Endothelial cell of umbilical vein (primary cell): ENCODE results near the gene AKAP13. TPM values are rescaled to one million over a fixed set of nuclear protein-coding genes. Genes with fewer than 3 reads are reported as not detected.

Source experiments
- BruUV-seq: library from RNA; stranded (reverse); fragments of 400-500 nt; replicated peaks from 2 replicates; lab custom pipeline; 2021; lab: Mats Ljungman, UMichigan
- CTCF ChIA-PET: fragments of 300-600, 350-600 bp; sonication (Branson Sonifier 250); formaldehyde crosslinking; loops from one replicate; lab custom pipeline; 2021; ENCODE audit warnings: antibody characterized with exemption, inconsistent platforms; lab: Charles Lee
- POLR2A ChIA-PET: fragments of 300-600, 350-600 bp; sonication (Branson Sonifier 250); formaldehyde crosslinking; loops from one replicate; lab custom pipeline; 2021; ENCODE audit warnings: antibody characterized with exemption, inconsistent platforms; lab: Charles Lee
- DNase-seq: peaks from one replicate; pipeline ENCODE4 v3.0.0-alpha.2; 2011; ENCODE audit warnings: low read depth, low spot score
- FAIRE-seq: peaks from 2 replicates; lab custom pipeline; 2011; peaks lifted over from hg19 to GRCh38; lab: Jason Lieb, UNC
- H2AFZ ChIP-seq: 2 replicates; pipeline ENCODE4 v1.6.0; 2012; ENCODE audit warnings: low read depth, low read length, control low read depth, inconsistent platforms
- H3K27ac ChIP-seq: 2 replicates; pipeline ENCODE4 v1.5.1; 2011; ENCODE audit warnings: low read depth, mild to moderate bottlenecking, control low read depth, low read length, moderate library complexity; ENCODE audit not compliant: insufficient read depth
- H3K27me3 ChIP-seq, 2 experiments: 2 replicates each; pipeline versions ENCODE4 v1.6.0 to v1.6.1; 2011; ENCODE audit warnings: low read length in 2 of 2, mixed read lengths in 1 of 2; ENCODE audit not compliant: control insufficient read depth in 2 of 2, insufficient read depth in 2 of 2
- H3K36me3 ChIP-seq, 2 experiments: 2 replicates in 1 of 2; 3 replicates in 1 of 2; pipeline ENCODE4 v1.5.1; 2011; ENCODE audit warnings: low read length in 2 of 2, mild to moderate bottlenecking in 1 of 2, moderate library complexity in 1 of 2; ENCODE audit not compliant: control insufficient read depth in 2 of 2, insufficient read depth in 2 of 2; ENCODE audit errors: extremely low read depth in 1 of 2
- H3K4me1 ChIP-seq: 3 replicates; pipeline ENCODE4 v1.5.1; 2011; ENCODE audit warnings: mild to moderate bottlenecking, low read length; ENCODE audit not compliant: control insufficient read depth, insufficient read depth; ENCODE audit errors: extremely low read depth
- H3K4me2 ChIP-seq: 2 replicates; pipeline ENCODE4 v1.6.1; 2011; ENCODE audit warnings: low read length, control low read depth, mixed read lengths; ENCODE audit not compliant: insufficient read depth
- H3K4me3 ChIP-seq, 3 experiments: fragments of 200-600 bp in 1 of 3; sonication (generic), shearing (Covaris generic) in 1 of 3; replicated peaks in 1 of 3; 2 replicates each; pipeline ENCODE4 v1.5.1; 2011 to 2016; ENCODE audit warnings: control low read depth in 3 of 3, low read length in 3 of 3, mild to moderate bottlenecking in 2 of 3, inconsistent platforms in 1 of 3, low read depth in 1 of 3, moderate library complexity in 1 of 3; ENCODE audit not compliant: insufficient read depth in 1 of 3
- H3K79me2 ChIP-seq: 2 replicates; pipeline ENCODE4 v1.6.0; 2012; ENCODE audit warnings: low read length, inconsistent platforms; ENCODE audit not compliant: control insufficient read depth, insufficient read depth
- H3K9ac ChIP-seq: replicated peaks from 2 replicates; pipeline ENCODE3; 2011; ENCODE audit warnings: low read length, control low read depth; ENCODE audit not compliant: insufficient read depth; ENCODE audit errors: extremely low read depth
- H3K9me1 ChIP-seq: replicated peaks from 3 replicates; pipeline ENCODE4 v1.6.0; 2011; ENCODE audit warnings: mild to moderate bottlenecking, low read length; ENCODE audit not compliant: control insufficient read depth, insufficient read depth; ENCODE audit errors: extremely low read depth
- H3K9me3 ChIP-seq: replicated peaks from 2 replicates; pipeline ENCODE4 v1.5.1; 2012; ENCODE audit warnings: low read length, inconsistent platforms; ENCODE audit not compliant: control insufficient read depth, insufficient read depth
- H4K20me1 ChIP-seq: replicated peaks from 2 replicates; pipeline ENCODE3; 2011; ENCODE audit warnings: mild to moderate bottlenecking, low read length; ENCODE audit not compliant: control insufficient read depth, insufficient read depth; ENCODE audit errors: extremely low read depth
- CTCF ChIP-seq, 2 donors: IDR thresholded peaks; 1 replicate in 1 of 2; 2 replicates in 1 of 2; pipeline ENCODE4 v1.5.1; 2011; ENCODE audit warnings: low read length in 2 of 2, mild to moderate bottlenecking in 2 of 2, moderate library complexity in 2 of 2, control low read depth in 1 of 2, inconsistent platforms in 1 of 2, low read depth in 1 of 2; ENCODE audit not compliant: insufficient read depth in 1 of 2; ENCODE audit errors: extremely low read depth in 1 of 2
- EZH2 ChIP-seq: IDR thresholded peaks from 2 replicates; pipeline ENCODE4 v1.6.1; 2012; ENCODE audit warnings: borderline replicate concordance, low read depth, mild to moderate bottlenecking, moderate library complexity, low read length, inconsistent platforms; ENCODE audit not compliant: severe bottlenecking
- FOS ChIP-seq: IDR thresholded peaks from 2 replicates; pipeline ENCODE4 v1.6.1; 2011; ENCODE audit warnings: mild to moderate bottlenecking, low read length, moderate library complexity, borderline replicate concordance; ENCODE audit not compliant: insufficient read depth
- GATA2 ChIP-seq: IDR thresholded peaks from 2 replicates; pipeline ENCODE4 v1.7.0; 2011; ENCODE audit warnings: low read depth, mild to moderate bottlenecking, moderate library complexity, mixed read lengths, low read length; ENCODE audit not compliant: insufficient read length, insufficient read depth
- JUN ChIP-seq: IDR thresholded peaks from 2 replicates; pipeline ENCODE4 v1.6.1; 2011; ENCODE audit warnings: borderline replicate concordance, low read depth; ENCODE audit not compliant: insufficient read length, insufficient read depth
- MAX ChIP-seq: IDR thresholded peaks from 2 replicates; pipeline ENCODE4 v1.6.1; 2011; ENCODE audit not compliant: insufficient read depth, insufficient read length
- MYC ChIP-seq: IDR thresholded peaks from one replicate; pipeline ENCODE4 v1.6.1; 2011; ENCODE audit warnings: mild to moderate bottlenecking, low read depth, low read length
- POLR2A ChIP-seq: IDR thresholded peaks from 2 replicates; pipeline ENCODE4 v1.6.1; 2012; ENCODE audit warnings: low read depth, mild to moderate bottlenecking, control low read depth, low read length
- POLR2AphosphoS5 ChIP-seq: IDR thresholded peaks from 2 replicates; pipeline ENCODE4 v1.6.1; 2012; ENCODE audit warnings: low read depth, mild to moderate bottlenecking, control low read depth, low read length, moderate library complexity; ENCODE audit not compliant: insufficient read depth
- dilution Hi-C: fragments of 300-500 bp; cut with MboI; formaldehyde crosslinking; loops from one replicate; pipeline ENCODE4 v1.15.0; 2019; ENCODE audit warnings: low sequenced_read_pairs; ENCODE audit not compliant: extremely low pct_ligation_motif_present
- intact Hi-C: fragments of 100-400 bp; cut with micrococcal nuclease; formaldehyde crosslinking; loops from one replicate; pipeline ENCODE4 v1.10.0; 2022
- polyA plus RNA-seq, 4 experiments: library from polyadenylated mRNA; depleted of rRNA in 3 of 4; stranded (reverse) in 3 of 4; unstranded in 1 of 4; fragments of >200 nt; gene quantifications; 2 replicates each; pipeline versions ENCODE4 v1.2.1 to v1.2.3, GENCODE V29; 2011 to 2012; ENCODE audit warnings: missing spikeins in 1 of 4
- total RNA-seq: library from RNA; stranded (reverse); gene quantifications from 2 replicates; pipeline ENCODE4 v1.2.3, GENCODE V29; 2021

AKAP13 gene
- total and polyA plus RNA-seq, 2 donors (not counting 3 experiments of a cell fraction or from before 2014, with no cell fraction given): 22.8 to 87.8 TPM

GRCh38 chr15:85493260-85493659 lies 112.9 kb downstream of the AKAP13 start:
- no TSS peak for BruUV-seq
- intact Hi-C loops: loop anchor here (10.0 kb wide), 1 partner anchor 212 kb away; no protein-coding TSS in a partner anchor
- DNase-seq (no peak), FAIRE-seq (no peak)
- Histone ChIP-seq H3K27me3 (no peaks in the 10 kb centered on the region), H3K27ac (no peak overlapping the region), H3K4me2 (no peak overlapping the region), H4K20me1 (no peaks in the 10 kb centered on the region), H3K79me2 (peaks cover 16% of the 10 kb centered on the region), H2AFZ (no peak overlapping the region), H3K4me3 (no peak overlapping the region), H3K4me1 (peaks cover 12% of the 10 kb centered on the region), H3K9ac (no peak overlapping the region), H3K36me3 (no peaks in the 10 kb centered on the region), H3K9me3 (no peaks in the 10 kb centered on the region), H3K9me1 (no peaks in the 10 kb centered on the region)
- TF ChIP-seq MAX (no peak), POLR2AphosphoS5 (no peak), EZH2 (no peak), CTCF (IDR thresholded peaks at IDR 0.05; ENCODE audit: extremely low read depth in 1 of 2, insufficient read depth in 1 of 2, low read depth in 1 of 2, low read length in 2 of 2) (no peak), FOS (no peak), POLR2A (no peak), GATA2 (no peak), MYC (no peak), JUN (no peak)
- CTCF ChIA-PET: interaction anchor here (0.8 to 1.5 kb wide), 2 partner anchors 8 to 11 kb away, joined by 3 to 5 read pairs; no protein-coding TSS in a partner anchor
- dilution Hi-C loops: no loop called here
- POLR2A ChIA-PET: no interaction called here
